A549 (cell line): ENCODE measurements around the gene EXOC3L2. TPM values are rescaled to one million over a fixed set of nuclear protein-coding genes. Genes with fewer than 3 reads are reported as not detected.

Source experiments
- ATAC-seq, 2 experiments: fragments of 200-7000 bp in 1 of 2; fragments of >200 bp in 1 of 2; cut with Nextera tagmentation in 1 of 2; cut with Tn5 transposase in 1 of 2; 3 replicates each; pipeline versions ENCODE4 v1.8.0 to v1.9.1; 2018 to 2020; ENCODE audit warnings: mild to moderate bottlenecking in 1 of 2, moderate library complexity in 1 of 2
- CTCF ChIA-PET: fragments of 300-600 bp; sonication (Branson Sonifier 250); formaldehyde crosslinking; extraction: SDS; loops from one replicate; lab custom pipeline; 2021; ENCODE audit warnings: antibody characterized with exemption, inconsistent platforms; lab: Yijun Ruan, JAX
- POLR2A ChIA-PET: fragments of 350-600 bp; formaldehyde crosslinking; extraction: SDS; loops from one replicate; lab custom pipeline; 2021; ENCODE audit warnings: antibody characterized with exemption, inconsistent platforms; lab: Yijun Ruan, JAX
- DNase-seq, 2 experiments: peaks; one replicate each; pipeline versions ENCODE4 v3.0.0 to v3.0.0-alpha.2; 2011 to 2016; ENCODE audit warnings: low read depth in 1 of 2, low spot score in 1 of 2
- FAIRE-seq: peaks from 2 replicates; lab custom pipeline; 2011; peaks lifted over from hg19 to GRCh38; lab: Jason Lieb, UNC
- H3K27ac ChIP-seq, 2 experiments: fragments of >200 bp; sonication (Bioruptor Twin); formaldehyde crosslinking; 3 replicates each; pipeline ENCODE4 v1.5.1; 2016 to 2017
- H3K4me1 ChIP-seq: fragments of >200 bp; sonication (Bioruptor Twin); formaldehyde crosslinking; 3 replicates; pipeline ENCODE4 v1.6.1; 2016
- H3K4me2 ChIP-seq: fragments of >200 bp; sonication (Bioruptor Twin); formaldehyde crosslinking; 3 replicates; pipeline ENCODE4 v1.6.1; 2016
- H3K4me3 ChIP-seq: fragments of >200 bp; sonication (Bioruptor Twin); formaldehyde crosslinking; 3 replicates; pipeline ENCODE4 v1.5.1; 2016
- H3K9me3 ChIP-seq: fragments of >200 bp; sonication (Bioruptor Twin); formaldehyde crosslinking; 3 replicates; pipeline ENCODE4 v1.6.1; 2016
- CBX2 ChIP-seq: fragments of 200-600 bp; sonication (generic); IDR thresholded peaks from 2 replicates; pipeline ENCODE4 v1.6.1; 2016; ENCODE audit warnings: low read depth, mild to moderate bottlenecking, borderline replicate concordance
- CBX8 ChIP-seq: fragments of 200-600 bp; sonication (generic); IDR thresholded peaks from 2 replicates; pipeline ENCODE4 v1.6.1; 2016
- CEBPB ChIP-seq, 2 experiments: fragments of >200 bp in 1 of 2; sonication (Bioruptor Twin) in 1 of 2; formaldehyde crosslinking in 1 of 2; IDR thresholded peaks; 2 replicates each; pipeline ENCODE4 v1.6.1; 2012 to 2016
- CHD4 ChIP-seq: fragments of 200-600 bp; sonication (generic); IDR thresholded peaks from 2 replicates; pipeline ENCODE4 v1.6.1; 2016; ENCODE audit warnings: antibody characterized with exemption, mild to moderate bottlenecking, borderline replicate concordance
- EHF ChIP-seq: fragments of 250-450 bp; sonication (Bioruptor Pico); IDR thresholded peaks from 2 replicates; pipeline ENCODE4 v1.5.0; 2020; ENCODE audit warnings: mild to moderate bottlenecking
- EHMT2 ChIP-seq: fragments of 200-600 bp; sonication (generic); IDR thresholded peaks from 2 replicates; pipeline ENCODE4 v1.6.1; 2016; ENCODE audit warnings: antibody characterized with exemption, low read depth, mild to moderate bottlenecking, moderate library complexity
- EP300 ChIP-seq, 2 experiments: fragments of >200 bp; sonication (Bioruptor Twin); formaldehyde crosslinking; IDR thresholded peaks; 2 replicates in 1 of 2; 3 replicates in 1 of 2; pipeline ENCODE4 v1.6.1; 2016 to 2017
- ESRRA ChIP-seq: fragments of 150-350 bp; IDR thresholded peaks from 2 replicates; pipeline ENCODE4 v1.6.1; 2014; ENCODE audit warnings: mild to moderate bottlenecking, low read length, borderline replicate concordance
- FOXS1 ChIP-seq: fragments of 250-450 bp; sonication (Bioruptor Pico); IDR thresholded peaks from 2 replicates; pipeline ENCODE4 v1.5.0; 2020; ENCODE audit warnings: mild to moderate bottlenecking, moderate library complexity
- GATA3 ChIP-seq: IDR thresholded peaks from 2 replicates; pipeline ENCODE4 v1.6.1; 2012; ENCODE audit warnings: borderline replicate concordance
- HES2 ChIP-seq: fragments of >200 bp; sonication (Bioruptor Twin); formaldehyde crosslinking; IDR thresholded peaks from 2 replicates; pipeline ENCODE4 v1.6.1; 2016
- HMGXB4 ChIP-seq: fragments of 250-450 bp; sonication (Bioruptor Pico); IDR thresholded peaks from 2 replicates; pipeline ENCODE4 v1.5.0; 2021; ENCODE audit warnings: mild to moderate bottlenecking, moderate library complexity, borderline replicate concordance
- HOXA7 ChIP-seq: fragments of 250-450 bp; sonication (Bioruptor Pico); IDR thresholded peaks from 2 replicates; pipeline ENCODE4 v1.5.0; 2020; ENCODE audit warnings: mild to moderate bottlenecking, moderate library complexity
- HOXB13 ChIP-seq: fragments of 250-450 bp; sonication (Bioruptor Pico); IDR thresholded peaks from 2 replicates; pipeline ENCODE4 v1.5.0; 2020; ENCODE audit warnings: low read depth, mild to moderate bottlenecking, moderate library complexity
- JUN ChIP-seq, 2 experiments: fragments of >200 bp; sonication (Bioruptor Twin); formaldehyde crosslinking; IDR thresholded peaks; 2 replicates in 1 of 2; 3 replicates in 1 of 2; pipeline ENCODE4 v1.6.1; 2016 to 2017
- JUNB ChIP-seq: fragments of >200 bp; sonication (Bioruptor Twin); formaldehyde crosslinking; IDR thresholded peaks from 2 replicates; pipeline ENCODE4 v1.6.1; 2016
- MYC ChIP-seq: IDR thresholded peaks from 2 replicates; pipeline ENCODE4 v1.6.1; 2012; ENCODE audit warnings: mild to moderate bottlenecking, inconsistent platforms, low read length, improper control_type of control experiment, borderline replicate concordance
- NFE2L2 ChIP-seq: fragments of 150-350 bp; conservative IDR thresholded peaks from 2 replicates; pipeline ENCODE4 v1.6.1; 2014; ENCODE audit warnings: low read length
- NR3C1 ChIP-seq: fragments of >200 bp; sonication (Bioruptor Twin); formaldehyde crosslinking; IDR thresholded peaks from 3 replicates; pipeline ENCODE4 v1.6.1; 2017
- PHF8 ChIP-seq: fragments of 200-600 bp; sonication (generic); IDR thresholded peaks from 2 replicates; pipeline ENCODE4 v1.6.1; 2016; ENCODE audit warnings: low read depth, mild to moderate bottlenecking, antibody characterized with exemption, moderate library complexity, borderline replicate concordance
- SMC3 ChIP-seq: fragments of >200 bp; sonication (Bioruptor Twin); formaldehyde crosslinking; IDR thresholded peaks from 3 replicates; pipeline ENCODE4 v1.6.1; 2018; ENCODE audit warnings: inconsistent platforms
- USF2 ChIP-seq: fragments of 450-650 bp; IDR thresholded peaks from 2 replicates; pipeline ENCODE4 v1.6.1; 2014; ENCODE audit warnings: antibody characterized with exemption
- ZC3H11A ChIP-seq: fragments of 450-650 bp; IDR thresholded peaks from 2 replicates; pipeline ENCODE4 v1.6.1; 2014; ENCODE audit warnings: antibody characterized with exemption, mild to moderate bottlenecking
- ZFP36 ChIP-seq: fragments of 450-650 bp; IDR thresholded peaks from 2 replicates; pipeline ENCODE4 v1.6.1; 2014; ENCODE audit warnings: borderline replicate concordance; ENCODE audit not compliant: partially characterized antibody
- ZNF302 ChIP-seq: fragments of 250-450 bp; sonication (Bioruptor Pico); IDR thresholded peaks from 2 replicates; pipeline ENCODE4 v1.9.0; 2021; ENCODE audit warnings: inconsistent platforms, mild to moderate bottlenecking, moderate library complexity
- WGBS: methylation state at CpG from one replicate; pipeline ENCODE4 v1.1.6; 2017; ENCODE audit errors: missing lambda C conversion rate; 5-methylcytosine and 5-hydroxymethylcytosine counted together
- polyA plus RNA-seq, 4 experiments: library from polyadenylated mRNA; depleted of rRNA in 3 of 4; stranded (reverse); fragments of >200 nt; fragmentation: RNase III in 1 of 4; extraction: RNeasy Plus Mini Kit Qiagen cat#74134 plus additional on column Dnase treatment in 1 of 4; gene quantifications; 2 replicates in 3 of 4; 3 replicates in 1 of 4; pipeline ENCODE4 v1.2.3, GENCODE V29; 2011 to 2017
- TF ChIP-seq, protein P1 (sequence below): fragments of >200 bp; sonication (Bioruptor Twin); formaldehyde crosslinking; IDR thresholded peaks from 3 replicates; pipeline ENCODE4 v1.5.1; 2016
- TF ChIP-seq, protein P2 (sequence below): fragments of 150-350 bp; IDR thresholded peaks from 2 replicates; pipeline ENCODE4 v1.6.1; 2014; ENCODE audit warnings: low read depth, mild to moderate bottlenecking, low read length

Gene EXOC3L2
- polyA plus RNA-seq, 2 of the 4 experiments (the other 2 are of a cell fraction) = 0.16 to 0.50 TPM

GRCh38 chr19:45166723-45167252, 78.4 kb downstream of the EXOC3L2 start:
- Histone ChIP-seq H3K27ac (no peak overlapping the region), H3K9me3 (no peaks in the 10 kb centered on the region), H3K4me3 (no peak overlapping the region), H3K4me1 (0 out of 3 replicates have a peak, but pooled peaks cover 4% of the 10 kb centered on the region), H3K4me2 (no peak overlapping the region)
- ATAC-seq (no peak), FAIRE-seq (no peak), DNase-seq (no peak)
- POLR2A ChIA-PET = interaction anchor here (0.6 to 2.2 kb wide), 3 partner anchors 10 to 86 kb away, joined by 4 to 9 read pairs (median 5); partner anchors contain the start of genes BLOC1S3 and TRAPPC6A
- CTCF ChIA-PET = interaction anchor here (0.9 to 3.1 kb wide), 6 partner anchors 8 to 75 kb away, joined by 3 to 18 read pairs (median 3); partner anchors contain the start of genes BLOC1S3 and TRAPPC6A
- 83% methylated on average over 14 of the region's 14 CpGs for WGBS
- TF ChIP-seq FOXS1 (CRISPR knock-in tag) (no peak), ZC3H11A (no peak), ESRRA (no peak), HOXA7 (CRISPR knock-in tag) (no peak), SMC3 (no peak), NR3C1 (no peak), HES2 (no peak), ZNF302 (CRISPR knock-in tag) (no peak), PHF8 (no peak), HOXB13 (CRISPR knock-in tag) (no peak), JUNB (no peak), CBX2 (no peak), CHD4 (no peak), EHMT2 (no peak), ZFP36 (no peak)
- TF ChIP-seq, protein P1, sequence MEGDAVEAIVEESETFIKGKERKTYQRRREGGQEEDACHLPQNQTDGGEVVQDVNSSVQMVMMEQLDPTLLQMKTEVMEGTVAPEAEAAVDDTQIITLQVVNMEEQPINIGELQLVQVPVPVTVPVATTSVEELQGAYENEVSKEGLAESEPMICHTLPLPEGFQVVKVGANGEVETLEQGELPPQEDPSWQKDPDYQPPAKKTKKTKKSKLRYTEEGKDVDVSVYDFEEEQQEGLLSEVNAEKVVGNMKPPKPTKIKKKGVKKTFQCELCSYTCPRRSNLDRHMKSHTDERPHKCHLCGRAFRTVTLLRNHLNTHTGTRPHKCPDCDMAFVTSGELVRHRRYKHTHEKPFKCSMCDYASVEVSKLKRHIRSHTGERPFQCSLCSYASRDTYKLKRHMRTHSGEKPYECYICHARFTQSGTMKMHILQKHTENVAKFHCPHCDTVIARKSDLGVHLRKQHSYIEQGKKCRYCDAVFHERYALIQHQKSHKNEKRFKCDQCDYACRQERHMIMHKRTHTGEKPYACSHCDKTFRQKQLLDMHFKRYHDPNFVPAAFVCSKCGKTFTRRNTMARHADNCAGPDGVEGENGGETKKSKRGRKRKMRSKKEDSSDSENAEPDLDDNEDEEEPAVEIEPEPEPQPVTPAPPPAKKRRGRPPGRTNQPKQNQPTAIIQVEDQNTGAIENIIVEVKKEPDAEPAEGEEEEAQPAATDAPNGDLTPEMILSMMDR = no peak

DNA sequence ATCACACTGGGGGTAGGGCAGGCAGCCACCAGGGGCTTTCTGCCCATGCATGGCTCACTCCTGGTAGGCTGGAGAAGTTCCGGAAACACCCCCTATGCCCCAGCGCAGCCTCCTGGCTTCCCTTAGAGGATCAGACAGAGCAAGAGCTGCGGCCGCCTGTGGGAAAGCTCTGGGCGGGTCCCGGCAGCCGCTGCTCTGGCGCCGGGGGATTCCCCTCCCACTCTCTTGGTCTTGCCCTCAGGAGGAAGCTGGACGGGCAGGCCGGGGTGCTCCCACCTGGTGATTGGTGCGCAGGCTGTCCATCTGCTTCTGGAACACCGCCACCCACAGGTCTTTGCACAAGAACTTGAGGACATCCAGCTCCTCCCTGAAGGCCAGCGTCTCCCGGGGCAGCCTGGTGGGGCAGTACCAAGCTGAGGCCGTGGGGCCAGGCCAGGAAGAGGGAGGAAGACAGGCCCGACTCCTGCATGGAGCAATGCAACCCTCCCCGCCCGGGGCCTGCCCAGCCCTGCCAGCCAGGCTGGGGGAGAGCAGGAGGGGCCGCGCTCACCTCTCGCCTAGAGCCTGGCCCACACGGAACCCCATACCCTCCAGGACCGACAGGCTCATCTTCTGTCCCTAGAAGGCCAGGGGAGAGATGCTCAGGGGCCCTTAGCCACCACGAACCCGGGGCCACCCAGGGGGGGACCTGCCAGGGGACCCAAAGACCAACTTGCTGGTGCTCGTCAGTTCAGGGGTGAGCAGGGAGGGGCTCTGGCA, 80.5 kb downstream of the EXOC3L2 start:
- no peak for FAIRE-seq
- H3K4me2 ChIP-seq = peak overlapping the region; percentile 24; the same call in 1 of the 3 replicates
- peak in 1 of 2 experiments; percentile 79 for DNase-seq

More for the DNA sequence above, 80.5 kb downstream of the EXOC3L2 start:
- CTCF ChIA-PET = interaction anchor here (0.5 to 1.8 kb wide), 4 partner anchors 12 to 274 kb away, joined by 3 to 5 read pairs (median 4); no protein-coding TSS in a partner anchor
- TF ChIP-seq CBX8 (no peak), USF2 (no peak), FOXS1 (CRISPR knock-in tag) (no peak), NFE2L2 (no peak), GATA3 (no peak), MYC (no peak), HMGXB4 (CRISPR knock-in tag) (no peak), ZNF302 (CRISPR knock-in tag) (no peak), SMC3 (no peak), HOXB13 (CRISPR knock-in tag) (no peak), JUN (IDR thresholded peaks at IDR 0.05) (no peak), EP300 (IDR thresholded peaks at IDR 0.05) (no peak), CEBPB (IDR thresholded peaks at IDR 0.05) (no peak), EHF (CRISPR knock-in tag) (no peak)
- TF ChIP-seq, protein P2, sequence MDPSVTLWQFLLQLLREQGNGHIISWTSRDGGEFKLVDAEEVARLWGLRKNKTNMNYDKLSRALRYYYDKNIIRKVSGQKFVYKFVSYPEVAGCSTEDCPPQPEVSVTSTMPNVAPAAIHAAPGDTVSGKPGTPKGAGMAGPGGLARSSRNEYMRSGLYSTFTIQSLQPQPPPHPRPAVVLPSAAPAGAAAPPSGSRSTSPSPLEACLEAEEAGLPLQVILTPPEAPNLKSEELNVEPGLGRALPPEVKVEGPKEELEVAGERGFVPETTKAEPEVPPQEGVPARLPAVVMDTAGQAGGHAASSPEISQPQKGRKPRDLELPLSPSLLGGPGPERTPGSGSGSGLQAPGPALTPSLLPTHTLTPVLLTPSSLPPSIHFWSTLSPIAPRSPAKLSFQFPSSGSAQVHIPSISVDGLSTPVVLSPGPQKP = no peak
- Histone ChIP-seq H3K9me3 (no peaks in the 10 kb centered on the region), H3K27ac (peak overlapping the region in 1 of 2 experiments; percentile 13; a peak in 2 of 6 replicates), H3K4me3 (no peak overlapping the region), H3K4me1 (0 out of 3 replicates have a peak, but pooled peaks cover 4% of the 10 kb centered on the region)
- peak; percentile 20 to 68 for ATAC-seq
- 55% methylated on average over 26 of the region's 27 CpGs for WGBS
- POLR2A ChIA-PET = interaction anchor here (0.6 to 1.6 kb wide), 2 partner anchors 14 to 452 kb away, joined by 3 to 11 read pairs; partner anchors contain the start of genes BLOC1S3 and TRAPPC6A
